ENCODE data around the gene SLCO4A1. TPM values are rescaled to one million over a fixed set of nuclear protein-coding genes. Genes with fewer than 3 reads are reported as not detected.

SLCO4A1 gene
- total RNA-seq, 2 donors from 2014 or later: 2.6 to 6.2 TPM

DNA sequence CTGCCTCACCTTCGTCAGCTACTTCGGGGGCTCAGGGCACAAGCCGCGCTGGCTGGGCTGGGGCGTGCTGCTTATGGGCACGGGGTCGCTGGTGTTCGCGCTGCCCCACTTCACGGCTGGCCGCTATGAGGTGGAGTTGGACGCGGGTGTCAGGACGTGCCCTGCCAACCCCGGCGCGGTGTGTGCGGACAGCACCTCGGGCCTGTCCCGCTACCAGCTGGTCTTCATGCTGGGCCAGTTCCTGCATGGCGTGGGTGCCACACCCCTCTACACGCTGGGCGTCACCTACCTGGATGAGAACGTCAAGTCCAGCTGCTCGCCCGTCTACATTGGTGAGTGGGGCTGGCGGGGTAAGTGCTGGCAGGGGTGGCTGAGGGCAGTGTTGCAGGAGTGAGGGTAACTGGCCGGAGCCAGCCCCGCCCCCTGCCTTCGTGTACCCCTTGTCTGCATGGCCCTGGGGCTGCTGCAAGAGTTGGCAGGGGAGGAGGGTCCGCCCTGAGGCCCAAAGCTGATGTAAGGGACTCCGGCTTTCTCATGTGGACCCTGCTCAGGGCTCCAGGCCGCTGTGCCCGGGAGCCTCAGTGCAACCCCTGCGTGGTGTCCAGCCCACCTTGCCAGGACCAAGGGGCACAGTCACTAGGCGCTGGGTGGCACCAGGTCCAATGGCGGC lies 14.8 kb downstream of the SLCO4A1 start:
- Histone ChIP-seq H3K27me3 (no peaks in the 10 kb centered on the region), H3K9me3 (no peaks in the 10 kb centered on the region), H3K36me3 (replicated peaks in 1 of 2; ENCODE audit: insufficient read depth in 1 of 2, low read depth in 2 of 2) (no peaks in the 10 kb centered on the region), H3K4me1 (peaks cover 14% of the 10 kb centered on the region), H3K4me3 (no peak overlapping the region), H3K27ac (no peak overlapping the region)
- TF ChIP-seq, protein P1, sequence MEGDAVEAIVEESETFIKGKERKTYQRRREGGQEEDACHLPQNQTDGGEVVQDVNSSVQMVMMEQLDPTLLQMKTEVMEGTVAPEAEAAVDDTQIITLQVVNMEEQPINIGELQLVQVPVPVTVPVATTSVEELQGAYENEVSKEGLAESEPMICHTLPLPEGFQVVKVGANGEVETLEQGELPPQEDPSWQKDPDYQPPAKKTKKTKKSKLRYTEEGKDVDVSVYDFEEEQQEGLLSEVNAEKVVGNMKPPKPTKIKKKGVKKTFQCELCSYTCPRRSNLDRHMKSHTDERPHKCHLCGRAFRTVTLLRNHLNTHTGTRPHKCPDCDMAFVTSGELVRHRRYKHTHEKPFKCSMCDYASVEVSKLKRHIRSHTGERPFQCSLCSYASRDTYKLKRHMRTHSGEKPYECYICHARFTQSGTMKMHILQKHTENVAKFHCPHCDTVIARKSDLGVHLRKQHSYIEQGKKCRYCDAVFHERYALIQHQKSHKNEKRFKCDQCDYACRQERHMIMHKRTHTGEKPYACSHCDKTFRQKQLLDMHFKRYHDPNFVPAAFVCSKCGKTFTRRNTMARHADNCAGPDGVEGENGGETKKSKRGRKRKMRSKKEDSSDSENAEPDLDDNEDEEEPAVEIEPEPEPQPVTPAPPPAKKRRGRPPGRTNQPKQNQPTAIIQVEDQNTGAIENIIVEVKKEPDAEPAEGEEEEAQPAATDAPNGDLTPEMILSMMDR (IDR thresholded peaks at IDR 0.05): no peak
- TF ChIP-seq POLR2A (IDR thresholded peaks at IDR 0.05): no peak
- ATAC-seq: no peak
- no peak for DNase-seq
- intact Hi-C loops (cut with DNase I): no loop called here
- 92 to 93% methylated on average over 13 to 27 of the region's 37 CpGs for WGBS, 2 donors

DNA sequence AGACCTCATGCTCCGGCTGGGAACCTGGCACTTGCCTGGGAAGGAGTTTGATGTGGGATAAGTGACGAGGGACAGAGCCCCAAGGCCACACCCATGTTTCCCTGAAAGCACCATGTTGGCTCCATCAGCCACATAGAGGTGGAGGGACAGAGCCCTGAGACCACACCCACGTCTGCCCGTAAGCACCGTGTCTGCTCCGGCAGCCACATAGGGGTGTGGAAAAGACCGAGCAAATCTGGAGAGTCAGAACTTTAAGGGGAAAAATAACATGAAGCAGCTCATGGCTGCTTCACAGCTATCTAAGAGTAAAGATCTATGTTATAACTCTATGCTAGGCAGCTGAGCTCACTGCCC lies 15.3 kb downstream of the SLCO4A1 start:
- peaks cover 10% of the 10 kb centered on the region for H3K4me1 ChIP-seq
- no peaks in the 10 kb centered on the region for H3K9me3 ChIP-seq
- H3K4me3 ChIP-seq: no peak overlapping the region
- H3K36me3 ChIP-seq (replicated peaks in 1 of 2; ENCODE audit: insufficient read depth in 1 of 2, low read depth in 2 of 2): no peaks in the 10 kb centered on the region
- no peaks in the 10 kb centered on the region for H3K27me3 ChIP-seq
- DNase-seq (no peak), ATAC-seq (no peak)
- intact Hi-C loops (cut with DNase I): no loop called here
- TF ChIP-seq, protein P1 (IDR thresholded peaks at IDR 0.05): no peak
- no peak for TF ChIP-seq POLR2A (IDR thresholded peaks at IDR 0.05)
- H3K27ac ChIP-seq: no peak overlapping the region
- 60 to 77% methylated on average over 5 to 7 of the region's 7 CpGs for WGBS, 2 donors

- H3K9me3 ChIP-seq: no peaks in the 10 kb centered on the region
- intact Hi-C loops (cut with DNase I): no loop called here
- TF ChIP-seq, protein P1 (IDR thresholded peaks at IDR 0.05): no peak
- TF ChIP-seq POLR2A (IDR thresholded peaks at IDR 0.05): no peak
- DNase-seq: no peak
- no peak overlapping the region for H3K27ac ChIP-seq
- peaks cover 6% of the 10 kb centered on the region for H3K4me1 ChIP-seq
- no peaks in the 10 kb centered on the region for H3K27me3 ChIP-seq
- WGBS, 2 donors: 83 to 87% methylated on average over 8 to 16 of the region's 19 CpGs
- no peaks in the 10 kb centered on the region for H3K36me3 ChIP-seq (replicated peaks in 1 of 2; ENCODE audit: insufficient read depth in 1 of 2, low read depth in 2 of 2)
- no peak for ATAC-seq
- no peak overlapping the region for H3K4me3 ChIP-seq
Measured at GRCh38 chr20:62657956-62658355, 15.7 kb downstream of the SLCO4A1 start.

DNA sequence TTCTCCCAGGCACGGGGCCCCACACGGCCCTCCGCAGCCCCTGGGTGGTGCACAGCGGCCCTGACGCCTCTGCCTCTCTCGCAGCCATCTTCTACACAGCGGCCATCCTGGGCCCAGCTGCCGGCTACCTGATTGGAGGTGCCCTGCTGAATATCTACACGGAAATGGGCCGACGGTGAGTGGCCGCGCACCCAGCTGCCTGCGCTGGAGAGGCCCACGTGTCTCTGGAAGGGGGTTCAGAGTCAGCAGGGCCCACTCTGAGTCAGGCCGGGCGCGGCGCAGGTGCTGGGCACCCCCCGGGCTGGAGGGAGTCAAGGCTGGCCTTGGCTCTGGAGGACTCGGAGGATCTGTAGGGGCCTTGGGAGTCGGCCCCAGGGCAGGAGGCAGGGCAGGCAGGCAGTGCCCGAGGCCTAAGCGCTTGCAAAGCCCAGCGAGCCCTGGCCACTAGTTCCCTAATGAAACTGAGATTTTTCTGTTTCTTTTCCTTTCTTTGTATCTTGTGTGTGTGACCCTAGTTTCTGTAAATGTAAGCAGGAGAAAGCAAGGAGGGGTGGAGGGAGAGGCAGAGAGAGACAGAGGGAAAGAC lies 16.4 kb downstream of the SLCO4A1 start:
- TF ChIP-seq, protein P1 (IDR thresholded peaks at IDR 0.05): no peak
- TF ChIP-seq POLR2A (IDR thresholded peaks at IDR 0.05): no peak
- 79 to 91% methylated on average over 18 to 25 of the region's 25 CpGs for WGBS, 2 donors
- H3K4me3 ChIP-seq: no peak overlapping the region
- no peak for DNase-seq
- no peak overlapping the region for H3K27ac ChIP-seq
- no peaks in the 10 kb centered on the region for H3K9me3 ChIP-seq
- no peaks in the 10 kb centered on the region for H3K27me3 ChIP-seq
- H3K4me1 ChIP-seq: no peaks in the 10 kb centered on the region
- no peaks in the 10 kb centered on the region for H3K36me3 ChIP-seq (replicated peaks in 1 of 2; ENCODE audit: insufficient read depth in 1 of 2, low read depth in 2 of 2)
- intact Hi-C loops (cut with DNase I): no loop called here
- ATAC-seq: no peak
